ENCODE data around the gene MAP3K2.

DNA sequence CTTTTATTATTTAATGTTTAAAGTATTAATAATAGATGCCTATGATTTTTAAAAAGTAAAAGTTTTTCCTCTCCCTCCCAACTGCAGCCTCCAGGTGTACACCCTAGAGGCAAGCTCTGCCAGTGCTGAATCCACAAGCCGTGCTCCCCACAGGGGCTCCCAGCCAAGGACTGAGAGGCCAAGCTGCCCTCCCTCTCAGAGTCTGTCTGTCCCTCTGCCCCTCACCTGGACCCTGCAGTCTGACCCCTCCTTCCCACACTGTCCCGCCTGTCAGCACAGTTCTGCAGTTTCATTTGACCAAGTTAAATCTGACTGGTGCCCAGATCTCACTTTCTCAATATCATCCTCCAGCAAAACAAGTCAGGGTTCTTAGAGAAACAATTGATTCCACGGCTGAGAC lies 15.7 kb upstream of the MAP3K2 start:
- TF ChIP-seq, protein P1, sequence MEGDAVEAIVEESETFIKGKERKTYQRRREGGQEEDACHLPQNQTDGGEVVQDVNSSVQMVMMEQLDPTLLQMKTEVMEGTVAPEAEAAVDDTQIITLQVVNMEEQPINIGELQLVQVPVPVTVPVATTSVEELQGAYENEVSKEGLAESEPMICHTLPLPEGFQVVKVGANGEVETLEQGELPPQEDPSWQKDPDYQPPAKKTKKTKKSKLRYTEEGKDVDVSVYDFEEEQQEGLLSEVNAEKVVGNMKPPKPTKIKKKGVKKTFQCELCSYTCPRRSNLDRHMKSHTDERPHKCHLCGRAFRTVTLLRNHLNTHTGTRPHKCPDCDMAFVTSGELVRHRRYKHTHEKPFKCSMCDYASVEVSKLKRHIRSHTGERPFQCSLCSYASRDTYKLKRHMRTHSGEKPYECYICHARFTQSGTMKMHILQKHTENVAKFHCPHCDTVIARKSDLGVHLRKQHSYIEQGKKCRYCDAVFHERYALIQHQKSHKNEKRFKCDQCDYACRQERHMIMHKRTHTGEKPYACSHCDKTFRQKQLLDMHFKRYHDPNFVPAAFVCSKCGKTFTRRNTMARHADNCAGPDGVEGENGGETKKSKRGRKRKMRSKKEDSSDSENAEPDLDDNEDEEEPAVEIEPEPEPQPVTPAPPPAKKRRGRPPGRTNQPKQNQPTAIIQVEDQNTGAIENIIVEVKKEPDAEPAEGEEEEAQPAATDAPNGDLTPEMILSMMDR (IDR thresholded peaks at IDR 0.05): no peak
- TF ChIP-seq ZFX (IDR thresholded peaks at IDR 0.05; ENCODE audit: borderline replicate concordance): no peak

All from 22Rv1 (cell line).